Osteoblast (primary cell): ENCODE results near the gene GAMT. TPM values are rescaled to one million over a fixed set of nuclear protein-coding genes. Genes with fewer than 3 reads are reported as not detected.

Source experiments
- DNase-seq: peaks from one replicate; pipeline ENCODE4 v3.0.0; 2011; ENCODE audit warnings: low spot score, mixed read lengths; ENCODE audit not compliant: insufficient read length; ENCODE audit errors: missing footprints
- H2AFZ ChIP-seq: 2 replicates; pipeline ENCODE4 v1.6.0; 2011; ENCODE audit warnings: mild to moderate bottlenecking, low read length
- H3K27ac ChIP-seq: 2 replicates; pipeline ENCODE4 v1.5.1; 2011; ENCODE audit warnings: mild to moderate bottlenecking, low read depth, low read length, moderate library complexity
- H3K27me3 ChIP-seq: 2 replicates; pipeline ENCODE4 v1.6.0; 2012; ENCODE audit warnings: mild to moderate bottlenecking, control low read depth, inconsistent platforms, low read length, moderate library complexity; ENCODE audit not compliant: insufficient read depth
- H3K36me3 ChIP-seq: 2 replicates; pipeline ENCODE4 v1.5.1; 2011; ENCODE audit warnings: mild to moderate bottlenecking, low read length, control low read depth, moderate library complexity; ENCODE audit not compliant: insufficient read depth
- H3K4me1 ChIP-seq: 2 replicates; pipeline ENCODE4 v1.5.1; 2011; ENCODE audit warnings: mild to moderate bottlenecking, low read length, control low read depth, moderate library complexity; ENCODE audit not compliant: insufficient read depth
- H3K4me2 ChIP-seq: 2 replicates; pipeline ENCODE4 v1.6.0; 2011; ENCODE audit warnings: mild to moderate bottlenecking, low read length; ENCODE audit not compliant: insufficient read depth
- H3K4me3 ChIP-seq: fragments of 200-600 bp; sonication (generic); 3 replicates; pipeline ENCODE4 v1.5.1; 2012; ENCODE audit warnings: mild to moderate bottlenecking, low read length, inconsistent platforms; ENCODE audit not compliant: insufficient read depth
- H3K79me2 ChIP-seq: 2 replicates; pipeline ENCODE4 v1.6.0; 2012; ENCODE audit warnings: mild to moderate bottlenecking, low read length, control low read depth, inconsistent platforms; ENCODE audit not compliant: insufficient read depth
- H3K9me3 ChIP-seq: 2 replicates; pipeline ENCODE4 v1.5.1; 2011; ENCODE audit warnings: low read depth, low read length, control low read depth
- H4K20me1 ChIP-seq: 2 replicates; pipeline ENCODE4 v1.6.0; 2012; ENCODE audit warnings: mild to moderate bottlenecking, low read length, control low read depth; ENCODE audit not compliant: insufficient read depth
- CTCF ChIP-seq: IDR thresholded peaks from 2 replicates; pipeline ENCODE4 v1.5.1; 2011; ENCODE audit warnings: mild to moderate bottlenecking, low read depth, low read length, moderate library complexity; ENCODE audit errors: extremely low read depth
- total RNA-seq: library from RNA; depleted of rRNA; stranded (reverse); fragments of >200 nt; gene quantifications from 2 replicates; pipeline ENCODE4 v1.2.3, GENCODE V29; 2012

Gene GAMT
- total RNA-seq, 1 donor, result 25.0 TPM

GRCh38 chr19:1366899-1367870 lies 34.2 kb downstream of the GAMT start:
- Histone ChIP-seq H3K79me2 (peaks cover 21% of the 10 kb centered on the region), H3K9me3 (no peaks in the 10 kb centered on the region), H3K4me3 (no peak overlapping the region), H3K4me1 (peaks cover 2% of the 10 kb centered on the region), H4K20me1 (peaks cover 2% of the 10 kb centered on the region), H3K4me2 (no peak overlapping the region), H3K27ac (no peak overlapping the region), H3K27me3 (no peaks in the 10 kb centered on the region), H3K36me3 (peaks cover 70% of the 10 kb centered on the region), H2AFZ (no peak overlapping the region)
- DNase-seq, result peak; percentile 38
- TF ChIP-seq CTCF, result no peak

- H3K4me1 ChIP-seq, result peaks cover 11% of the 10 kb centered on the region
- peak; percentile 47 for DNase-seq
- H2AFZ ChIP-seq, result no peak overlapping the region
- peaks cover 23% of the 10 kb centered on the region for H3K79me2 ChIP-seq
- H4K20me1 ChIP-seq, result peaks cover 2% of the 10 kb centered on the region
- H3K27me3 ChIP-seq, result no peaks in the 10 kb centered on the region
- H3K36me3 ChIP-seq, result peaks cover 67% of the 10 kb centered on the region
- H3K4me3 ChIP-seq, result no peak overlapping the region
- no peaks in the 10 kb centered on the region for H3K9me3 ChIP-seq
- no peak overlapping the region for H3K27ac ChIP-seq
- no peak overlapping the region for H3K4me2 ChIP-seq
- TF ChIP-seq CTCF, result no peak
These were observed 35.0 kb downstream of the GAMT start for GRCh38 chr19:1366296-1366695.

GRCh38 chr19:1365319-1366269 lies 35.7 kb downstream of the GAMT start:
- Histone ChIP-seq H3K36me3 (peaks cover 60% of the 10 kb centered on the region), H3K27ac (no peak overlapping the region), H3K4me3 (no peak overlapping the region), H2AFZ (no peak overlapping the region), H3K27me3 (no peaks in the 10 kb centered on the region), H3K9me3 (no peaks in the 10 kb centered on the region), H3K4me1 (peaks cover 18% of the 10 kb centered on the region), H3K79me2 (peaks cover 23% of the 10 kb centered on the region), H4K20me1 (no peaks in the 10 kb centered on the region), H3K4me2 (no peak overlapping the region)
- TF ChIP-seq CTCF, result no peak
- peak; percentile 49 for DNase-seq
